H9 (cell line): ENCODE data around the gene PKNOX2. TPM values are rescaled to one million over a fixed set of nuclear protein-coding genes. Genes with fewer than 3 reads are reported as not detected.

Experiments
- DNase-seq: peaks from one replicate; pipeline ENCODE4 v3.0.0-alpha.2; 2017
- H2AFZ ChIP-seq: one replicate; pipeline ENCODE4 v1.6.1; 2013; ENCODE audit warnings: mild to moderate bottlenecking, low read length, control low read depth, moderate library complexity
- H2AK5ac ChIP-seq: 2 replicates; pipeline ENCODE4 v1.6.1; 2013; ENCODE audit warnings: low read length, control low read depth, mixed read lengths; ENCODE audit not compliant: insufficient read length
- H2BK120ac ChIP-seq: one replicate; pipeline ENCODE4 v1.6.1; 2013; ENCODE audit warnings: low read depth, mild to moderate bottlenecking, low read length, control low read depth, inconsistent platforms; ENCODE audit not compliant: poor library complexity, severe bottlenecking
- H2BK12ac ChIP-seq: 2 replicates; pipeline ENCODE4 v1.6.1; 2013; ENCODE audit warnings: low read length, control low read depth, mixed read lengths, low read depth; ENCODE audit not compliant: insufficient read length
- H2BK15ac ChIP-seq: 2 replicates; pipeline ENCODE4 v1.6.1; 2013; ENCODE audit warnings: low read depth, low read length, control low read depth
- H2BK20ac ChIP-seq: one replicate; pipeline ENCODE4 v1.6.1; 2013; ENCODE audit warnings: low read depth, mild to moderate bottlenecking, low read length, control low read depth, inconsistent platforms; ENCODE audit not compliant: poor library complexity, severe bottlenecking
- H2BK5ac ChIP-seq: 2 replicates; pipeline ENCODE4 v1.6.1; 2013; ENCODE audit warnings: low read length, control low read depth, mixed read lengths; ENCODE audit not compliant: insufficient read length
- H3K14ac ChIP-seq: 2 replicates; pipeline ENCODE4 v1.6.1; 2013; ENCODE audit warnings: low read length, control low read depth; ENCODE audit not compliant: insufficient read depth
- H3K18ac ChIP-seq: 2 replicates; pipeline ENCODE4 v1.6.1; 2013; ENCODE audit warnings: low read depth, mild to moderate bottlenecking, mixed read lengths, low read length, control low read depth; ENCODE audit not compliant: insufficient read length
- H3K23ac ChIP-seq: 2 replicates; pipeline ENCODE4 v1.6.1; 2013; ENCODE audit warnings: low read length, control low read depth, mixed read lengths, low read depth; ENCODE audit not compliant: insufficient read length
- H3K23me2 ChIP-seq: 2 replicates; pipeline ENCODE4 v1.6.1; 2013; ENCODE audit warnings: low read depth, mild to moderate bottlenecking, mixed read lengths, low read length, control low read depth; ENCODE audit not compliant: insufficient read length, poor library complexity, severe bottlenecking
- H3K27ac ChIP-seq: 2 replicates; pipeline ENCODE4 v1.5.1; 2013; ENCODE audit warnings: low read length, control low read depth, mixed read lengths, low read depth; ENCODE audit not compliant: insufficient read length
- H3K27me3 ChIP-seq: 2 replicates; pipeline ENCODE4 v1.6.1; 2013; ENCODE audit warnings: low read length, control low read depth, inconsistent platforms; ENCODE audit not compliant: insufficient read depth
- H3K4ac ChIP-seq: 2 replicates; pipeline ENCODE4 v1.6.1; 2013; ENCODE audit warnings: low read depth, mild to moderate bottlenecking, control low read depth, inconsistent platforms, low read length, moderate library complexity
- H3K4me1 ChIP-seq: 2 replicates; pipeline ENCODE4 v1.6.1; 2013; ENCODE audit warnings: low read length, control low read depth, inconsistent platforms; ENCODE audit not compliant: insufficient read depth
- H3K4me2 ChIP-seq: 2 replicates; pipeline ENCODE4 v1.6.1; 2013; ENCODE audit warnings: low read length, control low read depth, mixed read lengths; ENCODE audit not compliant: insufficient read length, insufficient read depth
- H3K56ac ChIP-seq: 2 replicates; pipeline ENCODE4 v1.6.1; 2013; ENCODE audit warnings: low read depth, mild to moderate bottlenecking, mixed read lengths, low read length, control low read depth; ENCODE audit not compliant: insufficient read length
- H3K79me1 ChIP-seq: 2 replicates; pipeline ENCODE4 v1.6.1; 2013; ENCODE audit warnings: low read depth, mild to moderate bottlenecking, moderate library complexity, low read length, control low read depth, inconsistent platforms; ENCODE audit not compliant: insufficient read depth, poor library complexity, severe bottlenecking
- H3K79me2 ChIP-seq: 2 replicates; pipeline ENCODE4 v1.6.1; 2013; ENCODE audit warnings: low read length, control low read depth, inconsistent platforms; ENCODE audit not compliant: insufficient read depth
- H3K9ac ChIP-seq: 2 replicates; pipeline ENCODE4 v1.6.1; 2013; ENCODE audit warnings: low read length, control low read depth, mixed read lengths; ENCODE audit not compliant: insufficient read length; ENCODE audit errors: extremely low read depth
- H3K9me3 ChIP-seq: one replicate; pipeline ENCODE4 v1.6.1; 2013; ENCODE audit warnings: low read depth, low read length, inconsistent platforms; ENCODE audit not compliant: control insufficient read depth
- H3T11ph ChIP-seq: one replicate; pipeline ENCODE4 v1.6.1; 2013; ENCODE audit warnings: mild to moderate bottlenecking, low read length, control low read depth, inconsistent platforms
- H4K20me1 ChIP-seq: one replicate; pipeline ENCODE4 v1.6.1; 2013; ENCODE audit not compliant: control insufficient read depth, insufficient read length, insufficient read depth
- H4K5ac ChIP-seq: 2 replicates; pipeline ENCODE4 v1.6.1; 2013; ENCODE audit warnings: low read depth, mild to moderate bottlenecking, mixed read lengths, low read length, control low read depth; ENCODE audit not compliant: insufficient read length
- H4K8ac ChIP-seq: replicated peaks from 2 replicates; pipeline ENCODE4 v1.6.1; 2013; ENCODE audit warnings: low read length, control low read depth, mixed read lengths, low read depth; ENCODE audit not compliant: insufficient read length
- H4K91ac ChIP-seq: 2 replicates; pipeline ENCODE4 v1.6.1; 2013; ENCODE audit warnings: low read depth, mild to moderate bottlenecking, moderate library complexity, mixed read lengths, low read length, control low read depth; ENCODE audit not compliant: insufficient read length
- H3K27ac Mint-ChIP-seq, 3 experiments: 2 replicates in 2 of 3; 3 replicates in 1 of 3; pipeline ENCODE4 v1.8.0; 2020 to 2021; ENCODE audit warnings: mixed read lengths in 3 of 3, mild to moderate bottlenecking in 1 of 3, moderate library complexity in 1 of 3
- H3K27me3 Mint-ChIP-seq: 2 replicates; pipeline ENCODE4 v1.8.0; 2021; ENCODE audit warnings: low read depth, mild to moderate bottlenecking, moderate library complexity, mixed read lengths
- H3K36me3 Mint-ChIP-seq, 3 experiments: 2 replicates in 2 of 3; 3 replicates in 1 of 3; pipeline ENCODE4 v1.8.0; 2020 to 2021; ENCODE audit warnings: low read depth in 3 of 3, mixed read lengths in 3 of 3; ENCODE audit not compliant: insufficient read depth in 1 of 3
- H3K4me1 Mint-ChIP-seq, 2 experiments: 2 replicates each; pipeline ENCODE4 v1.8.0; 2020; ENCODE audit warnings: mixed read lengths in 2 of 2
- H3K4me3 Mint-ChIP-seq, 2 experiments: 2 replicates in 1 of 2; 3 replicates in 1 of 2; pipeline ENCODE4 v1.8.0; 2020 to 2021; ENCODE audit warnings: mild to moderate bottlenecking in 2 of 2, mixed read lengths in 2 of 2, moderate library complexity in 1 of 2
- H3K9me3 Mint-ChIP-seq, 2 experiments: 2 replicates in 1 of 2; 3 replicates in 1 of 2; pipeline ENCODE4 v1.8.0; 2020; ENCODE audit warnings: mild to moderate bottlenecking in 2 of 2, mixed read lengths in 2 of 2, moderate library complexity in 1 of 2
- WGBS: extraction: QIAGEN DNeasy Blood & Tissue Kit; methylation state at CpG from one replicate; pipeline ENCODE4 v1.1.7; 2013; ENCODE audit warnings: missing lambda C conversion rate, low lambda C conversion rate, mixed read lengths; ENCODE audit not compliant: insufficient read length; ENCODE audit errors: extremely low coverage; 5-methylcytosine and 5-hydroxymethylcytosine counted together
- total RNA-seq: library from RNA; stranded (reverse); gene quantifications from 2 replicates; pipeline ENCODE4 v1.2.1, GENCODE V29; 2021
- TF ChIP-seq, protein P1 (sequence below): fragments of 200-600 bp; sonication (generic); conservative IDR thresholded peaks from 3 replicates; pipeline ENCODE4 v1.8.0; 2021; ENCODE audit warnings: antibody characterized with exemption, mild to moderate bottlenecking

PKNOX2 gene
- total RNA-seq, 1 experiment from 2014 or later: 1.3 TPM

DNA sequence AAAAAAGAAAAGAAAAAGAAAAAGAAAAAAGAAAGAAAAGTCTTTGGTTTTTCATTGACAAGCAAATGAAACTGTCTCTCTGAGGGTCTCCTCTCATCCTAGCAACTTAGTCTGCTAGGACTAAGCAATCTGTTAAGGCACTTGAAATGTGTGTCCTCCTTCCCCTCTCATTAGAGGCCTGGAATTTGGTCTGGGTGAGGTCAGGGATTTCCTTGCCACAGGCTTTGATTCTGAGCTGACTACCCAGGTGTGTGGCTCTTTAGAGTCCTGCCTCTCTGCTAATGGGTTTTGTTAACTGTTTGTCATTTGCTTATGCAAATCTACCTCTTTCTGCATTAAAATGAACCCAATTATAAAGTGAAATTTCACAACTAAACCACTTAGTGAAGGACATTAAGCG is 18.3 kb upstream of the PKNOX2 start:
- no peaks in the 10 kb centered on the region for H3K79me1 ChIP-seq
- no peak overlapping the region for H3K9ac ChIP-seq
- H3K4me1 ChIP-seq: peaks cover 3% of the 10 kb centered on the region; the same call in 1 of the 2 replicates
- H4K91ac ChIP-seq: no peak overlapping the region
- no peak overlapping the region for H2BK20ac ChIP-seq
- peaks cover 3% of the 10 kb centered on the region for H4K20me1 ChIP-seq
- H3K27ac ChIP-seq: no peak overlapping the region
- H2BK120ac ChIP-seq: no peak overlapping the region
- no peak overlapping the region for H4K8ac ChIP-seq
- H3K18ac ChIP-seq: no peak overlapping the region
- TF ChIP-seq, protein P1, sequence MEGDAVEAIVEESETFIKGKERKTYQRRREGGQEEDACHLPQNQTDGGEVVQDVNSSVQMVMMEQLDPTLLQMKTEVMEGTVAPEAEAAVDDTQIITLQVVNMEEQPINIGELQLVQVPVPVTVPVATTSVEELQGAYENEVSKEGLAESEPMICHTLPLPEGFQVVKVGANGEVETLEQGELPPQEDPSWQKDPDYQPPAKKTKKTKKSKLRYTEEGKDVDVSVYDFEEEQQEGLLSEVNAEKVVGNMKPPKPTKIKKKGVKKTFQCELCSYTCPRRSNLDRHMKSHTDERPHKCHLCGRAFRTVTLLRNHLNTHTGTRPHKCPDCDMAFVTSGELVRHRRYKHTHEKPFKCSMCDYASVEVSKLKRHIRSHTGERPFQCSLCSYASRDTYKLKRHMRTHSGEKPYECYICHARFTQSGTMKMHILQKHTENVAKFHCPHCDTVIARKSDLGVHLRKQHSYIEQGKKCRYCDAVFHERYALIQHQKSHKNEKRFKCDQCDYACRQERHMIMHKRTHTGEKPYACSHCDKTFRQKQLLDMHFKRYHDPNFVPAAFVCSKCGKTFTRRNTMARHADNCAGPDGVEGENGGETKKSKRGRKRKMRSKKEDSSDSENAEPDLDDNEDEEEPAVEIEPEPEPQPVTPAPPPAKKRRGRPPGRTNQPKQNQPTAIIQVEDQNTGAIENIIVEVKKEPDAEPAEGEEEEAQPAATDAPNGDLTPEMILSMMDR: no peak
- no peak overlapping the region for H3K56ac ChIP-seq
- peak; percentile 75 for DNase-seq
- H2BK12ac ChIP-seq: no peak overlapping the region
- no peak overlapping the region for H3K14ac ChIP-seq
- H3K23ac ChIP-seq: no peak overlapping the region
- Mint-ChIP-seq H3K36me3 (no peaks in the 10 kb centered on the region), H3K4me3 (peak overlapping the region in 1 of 2 experiments; percentile 55; a peak in 1 of 5 replicates), H3K9me3 (no peaks in the 10 kb centered on the region), H3K4me1 (peaks cover 51 to 55% of the 10 kb centered on the region in 2 experiments), H3K27ac (peak overlapping the region in 1 of 3 experiments; percentile 84; a peak in 1 of 7 replicates), H3K27me3 (peaks cover 70% of the 10 kb centered on the region)
- WGBS: no CpG with 5 or more reads among the region's 1 CpG
- H3K79me2 ChIP-seq: no peaks in the 10 kb centered on the region
- no peak overlapping the region for H3K4me2 ChIP-seq
- no peak overlapping the region for H3K4ac ChIP-seq
- no peak overlapping the region for H2AFZ ChIP-seq
- H3K9me3 ChIP-seq: no peaks in the 10 kb centered on the region
- H4K5ac ChIP-seq: no peak overlapping the region
- no peak overlapping the region for H2BK5ac ChIP-seq
- no peak overlapping the region for H2AK5ac ChIP-seq
- H2BK15ac ChIP-seq: no peak overlapping the region
- H3K27me3 ChIP-seq: peaks cover 22% of the 10 kb centered on the region; the same call in 1 of the 2 replicates
- no peaks in the 10 kb centered on the region for H3K23me2 ChIP-seq
- no peak overlapping the region for H3T11ph ChIP-seq
